ENCODE data around the gene TGFB1. TPM values are rescaled to one million over a fixed set of nuclear protein-coding genes. Genes with fewer than 3 reads are reported as not detected.
A peak's percentile ranks its signal among the peaks of the same experiment; 100 is the strongest.

The TGFB1 gene
- polyA plus RNA-seq, 3 donors: 30.6 to 138 (median 42.2) TPM

DNA sequence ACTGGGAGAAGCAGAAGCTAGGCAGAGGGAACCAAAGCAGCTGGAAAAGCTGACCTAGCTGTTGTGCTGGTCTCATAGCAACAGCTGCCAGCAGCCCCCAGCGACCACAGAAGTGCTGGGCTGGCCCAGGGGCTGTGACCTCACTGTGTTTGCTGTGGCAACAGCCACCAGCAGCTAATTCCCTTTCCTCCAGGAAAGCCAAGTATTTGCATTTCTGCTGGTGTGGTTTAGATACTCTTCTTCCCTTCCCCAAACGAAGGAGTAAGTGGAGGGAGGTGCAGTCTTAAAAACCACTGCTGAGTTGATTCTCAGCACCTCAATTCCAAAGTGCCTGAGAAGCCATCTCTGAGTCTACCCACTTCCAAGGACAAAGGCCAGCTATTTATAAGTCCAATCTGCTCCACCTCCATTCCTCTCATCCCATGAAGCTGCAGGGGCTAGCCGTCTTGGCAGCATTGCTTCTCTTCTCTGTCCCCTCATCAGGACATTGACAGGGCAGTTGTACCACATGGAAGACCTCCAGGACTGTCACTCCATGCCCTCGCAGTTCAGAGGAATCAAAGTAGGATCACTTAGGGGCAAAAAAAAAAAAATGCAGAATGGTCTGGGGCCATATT lies 55.3 kb downstream of the TGFB1 start:
- no peak overlapping the region for H3K4me2 ChIP-seq (replicated peaks; ENCODE audit: extremely low read depth, low read length, poor library complexity, severe bottlenecking)
- H3K79me2 ChIP-seq (ENCODE audit: insufficient read depth, low read length): peaks cover 61% of the 10 kb centered on the region
- peak; percentile 38 to 50 (median 40) for DNase-seq
- Mint-ChIP-seq H3K36me3 (peaks cover 88 to 99% of the 10 kb centered on the region in 2 donors), H3K4me1 (peaks cover 41% of the 10 kb centered on the region), H3K27ac (peak overlapping the region; percentile 81 to 96 (median 90)), H3K4me3 (no peak overlapping the region), H3K27me3 (ENCODE audit: low read depth in 3 of 3) (no peaks in the 10 kb centered on the region), H3K9me3 (no peaks in the 10 kb centered on the region)
- no peak overlapping the region for H3K9ac ChIP-seq (ENCODE audit: insufficient read depth, low read length, poor library complexity, severe bottlenecking)
- H2AFZ ChIP-seq (ENCODE audit: insufficient read depth, low read depth, low read length, poor library complexity, severe bottlenecking): no peak overlapping the region
- H3K4me1 ChIP-seq (ENCODE audit: control insufficient read depth in 1 of 2, insufficient read depth in 2 of 2, low read length in 2 of 2): peaks cover 12 to 24% of the 10 kb centered on the region in 2 donors
- H3K27me3 ChIP-seq (ENCODE audit: control insufficient read depth in 2 of 2, insufficient read depth in 2 of 2, low read length in 2 of 2): no peaks in the 10 kb centered on the region
- no peak for TF ChIP-seq CTCF (IDR thresholded peaks at IDR 0.05)
- H3K36me3 ChIP-seq (replicated peaks in 1 of 2; ENCODE audit: control insufficient read depth in 1 of 2, insufficient read depth in 2 of 2, low read length in 2 of 2): peaks cover 95 to 98% of the 10 kb centered on the region in 2 donors
- H3K9me3 ChIP-seq (replicated peaks in 1 of 2; ENCODE audit: control insufficient read depth in 1 of 2, insufficient read depth in 1 of 2, low read length in 2 of 2): no peaks in the 10 kb centered on the region
- intact Hi-C loops (cut with micrococcal nuclease): no loop called here
- peaks cover 94% of the 10 kb centered on the region for H4K20me1 ChIP-seq (ENCODE audit: insufficient read depth, low read length)
- WGBS (ENCODE audit: insufficient coverage): 33% methylated on average over 2 of the region's 4 CpGs
- peak overlapping the region; percentile 34 to 77 for H3K27ac ChIP-seq (ENCODE audit: low read depth in 1 of 2, low read length in 2 of 2)
- no peak overlapping the region for H3K4me3 ChIP-seq (replicated peaks in 1 of 3; ENCODE audit: low read depth in 2 of 3, low read length in 3 of 3)

GRCh38 chr19:41297628-41298347 lies 55.9 kb downstream of the TGFB1 start:
- Histone ChIP-seq H3K4me2 (replicated peaks; ENCODE audit: extremely low read depth, low read length, poor library complexity, severe bottlenecking) (no peak overlapping the region), H3K36me3 (replicated peaks in 1 of 2; ENCODE audit: control insufficient read depth in 1 of 2, insufficient read depth in 2 of 2, low read length in 2 of 2) (peaks cover 95 to 98% of the 10 kb centered on the region in 2 donors), H3K79me2 (ENCODE audit: insufficient read depth, low read length) (peaks cover 59% of the 10 kb centered on the region), H2AFZ (ENCODE audit: insufficient read depth, low read depth, low read length, poor library complexity, severe bottlenecking) (no peak overlapping the region), H3K4me3 (replicated peaks in 1 of 3; ENCODE audit: low read depth in 2 of 3, low read length in 3 of 3) (no peak overlapping the region), H3K9ac (ENCODE audit: insufficient read depth, low read length, poor library complexity, severe bottlenecking) (no peak overlapping the region), H3K27me3 (ENCODE audit: control insufficient read depth in 2 of 2, insufficient read depth in 2 of 2, low read length in 2 of 2) (no peaks in the 10 kb centered on the region), H3K4me1 (ENCODE audit: control insufficient read depth in 1 of 2, insufficient read depth in 2 of 2, low read length in 2 of 2) (peaks cover 9 to 20% of the 10 kb centered on the region in 2 donors), H3K9me3 (replicated peaks in 1 of 2; ENCODE audit: control insufficient read depth in 1 of 2, insufficient read depth in 1 of 2, low read length in 2 of 2) (no peaks in the 10 kb centered on the region), H4K20me1 (ENCODE audit: insufficient read depth, low read length) (peaks cover 97% of the 10 kb centered on the region), H3K27ac (ENCODE audit: low read depth in 1 of 2, low read length in 2 of 2) (peak overlapping the region; percentile 34 to 77)
- Mint-ChIP-seq H3K4me3 (no peak overlapping the region), H3K36me3 (peaks cover 88 to 99% of the 10 kb centered on the region in 2 donors), H3K9me3 (no peaks in the 10 kb centered on the region), H3K27me3 (ENCODE audit: low read depth in 3 of 3) (no peaks in the 10 kb centered on the region), H3K27ac (peak overlapping the region; percentile 76 to 96 (median 90)), H3K4me1 (peaks cover 37% of the 10 kb centered on the region)
- intact Hi-C loops (cut with micrococcal nuclease): no loop called here
- DNase-seq: no peak
- TF ChIP-seq CTCF (IDR thresholded peaks at IDR 0.05): no peak
- WGBS (ENCODE audit: insufficient coverage): 77% methylated on average over 5 of the region's 7 CpGs
